22Rv1 (cell line): Measurements from ENCODE around the gene PYGO1.

Experiments
- H3K27ac ChIP-seq: fragments of 450-650 bp; 2 replicates; pipeline ENCODE4 v1.5.1; 2017
- ZFX ChIP-seq: fragments of 450-650 bp; IDR thresholded peaks from 2 replicates; pipeline ENCODE4 v1.6.1; 2017; ENCODE audit warnings: antibody characterized with exemption, borderline replicate concordance
- TF ChIP-seq, protein P1 (sequence below): fragments of 450-650 bp; IDR thresholded peaks from 2 replicates; pipeline ENCODE4 v1.5.1; 2017; ENCODE audit warnings: mild to moderate bottlenecking

PYGO1 gene

DNA sequence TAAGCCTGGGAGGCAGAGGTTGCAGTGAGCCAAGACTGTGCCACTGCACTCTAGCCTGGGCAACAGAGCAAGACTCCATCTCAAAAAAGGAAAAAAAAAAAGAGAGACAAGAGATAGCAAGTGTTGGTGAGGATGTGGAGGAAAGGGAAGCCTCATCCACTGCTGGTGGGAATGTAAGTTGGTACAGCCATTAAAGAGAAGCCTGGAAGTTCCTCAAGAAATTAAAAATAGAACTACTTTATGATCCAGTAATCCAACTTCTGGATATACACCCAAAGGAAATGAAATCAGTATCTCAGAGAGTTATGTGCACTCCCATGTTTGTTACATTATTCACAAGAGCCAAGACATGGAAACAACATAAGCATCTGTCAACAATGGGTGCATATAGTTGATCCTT lies 14.9 kb downstream of the PYGO1 start:
- H3K27ac ChIP-seq: no peak overlapping the region
- TF ChIP-seq, protein P1, sequence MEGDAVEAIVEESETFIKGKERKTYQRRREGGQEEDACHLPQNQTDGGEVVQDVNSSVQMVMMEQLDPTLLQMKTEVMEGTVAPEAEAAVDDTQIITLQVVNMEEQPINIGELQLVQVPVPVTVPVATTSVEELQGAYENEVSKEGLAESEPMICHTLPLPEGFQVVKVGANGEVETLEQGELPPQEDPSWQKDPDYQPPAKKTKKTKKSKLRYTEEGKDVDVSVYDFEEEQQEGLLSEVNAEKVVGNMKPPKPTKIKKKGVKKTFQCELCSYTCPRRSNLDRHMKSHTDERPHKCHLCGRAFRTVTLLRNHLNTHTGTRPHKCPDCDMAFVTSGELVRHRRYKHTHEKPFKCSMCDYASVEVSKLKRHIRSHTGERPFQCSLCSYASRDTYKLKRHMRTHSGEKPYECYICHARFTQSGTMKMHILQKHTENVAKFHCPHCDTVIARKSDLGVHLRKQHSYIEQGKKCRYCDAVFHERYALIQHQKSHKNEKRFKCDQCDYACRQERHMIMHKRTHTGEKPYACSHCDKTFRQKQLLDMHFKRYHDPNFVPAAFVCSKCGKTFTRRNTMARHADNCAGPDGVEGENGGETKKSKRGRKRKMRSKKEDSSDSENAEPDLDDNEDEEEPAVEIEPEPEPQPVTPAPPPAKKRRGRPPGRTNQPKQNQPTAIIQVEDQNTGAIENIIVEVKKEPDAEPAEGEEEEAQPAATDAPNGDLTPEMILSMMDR: no peak
- TF ChIP-seq ZFX: no peak

DNA sequence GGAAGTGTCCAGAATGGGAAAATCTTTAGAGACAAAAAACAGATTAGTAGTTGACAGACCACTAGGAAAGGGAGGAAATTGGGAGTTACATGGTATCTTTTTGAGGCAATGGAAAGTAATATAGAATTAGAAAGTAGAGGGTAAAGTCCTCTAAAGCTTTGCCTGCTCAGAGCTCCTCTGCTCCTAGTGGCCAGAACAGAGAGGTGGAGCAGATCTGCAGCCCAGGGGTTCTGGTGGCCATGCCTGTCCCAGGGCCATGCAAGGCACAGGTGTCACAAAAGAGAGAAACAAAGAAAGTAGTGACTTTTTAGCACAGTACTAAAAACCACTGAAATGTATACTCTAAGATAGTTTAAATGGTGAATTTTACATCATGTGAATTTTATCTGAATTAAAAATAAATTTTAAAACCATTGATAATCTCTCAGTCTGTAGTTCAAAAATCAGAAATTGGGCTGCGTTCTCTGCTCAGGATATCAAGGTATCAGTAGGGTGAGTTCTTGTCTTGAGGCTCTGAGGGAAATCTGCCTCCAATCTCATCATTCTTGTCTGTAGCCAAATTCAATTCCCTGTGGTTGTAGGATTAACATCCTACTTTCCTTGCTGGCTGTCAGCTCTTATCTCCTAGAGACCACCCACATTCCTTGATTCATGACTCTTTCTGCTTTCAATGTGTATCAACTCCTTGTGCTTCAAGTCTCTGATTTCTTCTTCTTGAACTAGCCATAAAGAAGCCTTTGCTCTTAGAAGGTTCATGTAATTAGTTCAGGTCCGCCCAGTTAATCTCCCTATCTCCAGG lies 23.6 kb downstream of the PYGO1 start:
- no peak overlapping the region for H3K27ac ChIP-seq
- TF ChIP-seq, protein P1: no peak
- TF ChIP-seq ZFX: no peak

DNA sequence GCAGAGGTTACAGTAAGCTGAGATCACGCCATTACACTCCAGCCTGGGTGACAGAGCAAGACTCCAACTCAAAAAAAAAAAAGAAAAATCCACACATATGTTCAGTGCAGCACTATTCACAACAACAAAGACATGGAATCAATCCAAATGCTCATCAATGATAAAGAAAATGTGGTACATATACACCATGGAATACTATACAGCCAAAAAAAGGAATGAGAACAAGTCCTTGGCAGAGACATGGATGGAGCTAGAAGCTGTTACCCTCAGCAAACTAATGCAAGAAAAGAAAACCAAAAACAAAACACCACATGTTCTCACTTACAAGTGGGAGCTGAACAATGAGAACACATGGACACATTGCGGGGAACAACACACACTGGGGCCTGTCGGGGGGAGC lies 25.5 kb downstream of the PYGO1 start:
- TF ChIP-seq ZFX: no peak
- TF ChIP-seq, protein P1: no peak

DNA sequence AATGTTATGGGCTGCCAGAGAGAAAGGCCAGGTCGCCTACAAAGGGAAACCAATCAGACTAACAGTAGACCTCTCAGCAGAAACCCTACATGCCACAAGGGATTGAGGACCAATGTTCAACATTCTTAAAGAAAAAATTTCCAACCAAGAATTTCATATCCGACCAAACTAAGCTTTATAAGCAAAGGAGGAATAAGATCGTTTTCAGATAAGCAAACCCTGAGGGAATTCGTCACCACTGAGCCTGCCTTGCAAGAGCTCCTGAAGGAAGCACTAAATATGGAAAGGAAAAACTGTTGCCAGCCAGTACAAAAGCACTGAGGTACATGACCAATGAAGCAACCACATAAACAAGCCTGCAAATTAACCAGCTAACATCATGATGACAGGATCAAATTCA lies 33.1 kb downstream of the PYGO1 start:
- TF ChIP-seq, protein P1: no peak
- no peak for TF ChIP-seq ZFX
- H3K27ac ChIP-seq: no peak overlapping the region

More for the DNA sequence above, 25.5 kb downstream of the PYGO1 start:
- H3K27ac ChIP-seq: no peak overlapping the region

DNA sequence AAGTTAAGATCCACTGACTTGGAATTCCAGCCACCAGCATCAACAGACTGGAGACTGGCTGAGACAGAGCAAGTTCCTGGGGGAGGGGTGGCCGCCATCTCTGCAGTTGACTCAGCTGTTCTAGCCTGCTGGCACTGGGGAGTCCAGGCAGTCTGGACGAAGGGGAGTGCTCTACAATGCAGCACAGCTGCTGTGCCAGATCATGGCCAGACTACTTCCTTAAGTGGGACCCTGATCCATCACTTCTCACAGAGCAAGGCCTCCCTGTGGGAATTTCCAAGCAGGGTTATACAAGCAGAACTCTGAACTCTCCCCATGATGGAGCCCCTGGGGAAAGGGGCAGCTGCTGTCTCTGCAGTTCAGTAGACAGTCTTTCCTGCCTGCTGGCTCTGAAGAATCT lies 35.2 kb downstream of the PYGO1 start:
- no peak for TF ChIP-seq ZFX
- TF ChIP-seq, protein P1: no peak
- H3K27ac ChIP-seq: no peak overlapping the region

DNA sequence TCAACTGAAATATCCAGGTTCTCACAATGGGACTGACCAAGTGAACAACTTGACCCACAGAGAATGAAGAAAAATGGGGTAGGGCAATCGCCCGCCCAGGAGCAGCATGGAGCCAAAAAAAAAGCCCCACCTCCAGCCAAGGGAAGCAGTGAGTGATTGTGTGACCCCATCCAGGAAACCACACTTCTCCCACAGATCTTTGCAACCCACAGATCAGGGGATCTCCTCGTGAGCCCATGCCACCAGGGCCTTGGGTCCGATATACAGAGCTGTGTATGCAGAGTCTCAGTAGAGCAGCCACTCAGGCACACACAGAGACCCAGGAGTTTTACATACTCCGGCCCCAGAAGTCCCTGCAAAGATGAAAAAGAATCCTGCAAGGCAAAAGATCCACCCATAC lies 35.7 kb downstream of the PYGO1 start:
- H3K27ac ChIP-seq: no peak overlapping the region
- TF ChIP-seq, protein P1: no peak
- TF ChIP-seq ZFX: no peak

DNA sequence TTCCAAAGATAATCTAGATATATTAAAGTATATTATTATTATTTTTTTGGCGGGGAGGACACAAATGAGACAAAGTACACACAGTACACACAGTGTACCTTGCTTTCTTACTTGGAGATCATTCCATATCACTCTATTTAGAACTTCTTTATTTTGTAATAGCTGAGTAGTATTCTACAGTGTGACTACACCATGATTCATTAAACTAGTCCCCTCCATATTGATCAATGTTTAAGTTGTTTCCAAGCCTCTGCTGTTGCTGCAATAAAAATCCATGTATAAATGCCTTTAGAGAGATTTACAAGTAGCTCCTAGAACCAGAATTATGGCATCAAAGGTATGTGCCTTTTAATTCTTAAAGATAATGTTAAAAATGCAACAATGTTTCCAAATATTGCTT lies 38.8 kb downstream of the PYGO1 start:
- H3K27ac ChIP-seq: no peak overlapping the region

More for the DNA sequence above, 38.8 kb downstream of the PYGO1 start:
- TF ChIP-seq, protein P1: no peak
- no peak for TF ChIP-seq ZFX
